Lower lobe of right lung (tissue), 2 donors: ENCODE results near the gene ALX3. TPM values are rescaled to one million over a fixed set of nuclear protein-coding genes. Genes with fewer than 3 reads are reported as not detected.

ENCODE experiments used
- ATAC-seq, 2 donors: fragments of 200-7000 bp; cut with Tn5 transposase; one replicate each; pipeline ENCODE4 v1.9.1; 2020 to 2022; ENCODE audit warnings: mild to moderate bottlenecking in 2 of 2, moderate library complexity in 2 of 2
- DNase-seq: peaks from one replicate; pipeline ENCODE4 v3.0.0-alpha.2; 2020
- H3K27ac ChIP-seq: fragments of 200-600 bp; one replicate; pipeline ENCODE4 v1.8.0; 2022
- H3K27me3 ChIP-seq: fragments of 200-600 bp; one replicate; pipeline ENCODE4 v1.8.0; 2022; ENCODE audit warnings: low read depth
- H3K36me3 ChIP-seq: fragments of 200-600 bp; one replicate; pipeline ENCODE4 v1.8.0; 2022; ENCODE audit warnings: mild to moderate bottlenecking
- H3K4me1 ChIP-seq: fragments of 200-600 bp; one replicate; pipeline ENCODE4 v1.8.0; 2022
- H3K4me3 ChIP-seq: fragments of 200-600 bp; one replicate; pipeline ENCODE4 v1.8.0; 2022; ENCODE audit warnings: mild to moderate bottlenecking
- H3K9me3 ChIP-seq: fragments of 200-600 bp; one replicate; pipeline ENCODE4 v1.8.0; 2022
- CTCF ChIP-seq: fragments of 200-600 bp; IDR thresholded peaks from one replicate; pipeline ENCODE4 v1.8.0; 2022; ENCODE audit warnings: antibody characterized with exemption, mild to moderate bottlenecking
- intact Hi-C: fragments of 100-400 bp; cut with DNase I; formaldehyde crosslinking; loops from one replicate; pipeline ENCODE4 v1.11.0; 2022
- total RNA-seq: library from RNA; stranded (reverse); fragmentation: NEBNext Ultra II Directional; extraction: Animal tissue kit (Norgen Biotek cat#: 25700); gene quantifications from one replicate; pipeline ENCODE4 v1.2.1, GENCODE V29; 2021
- donor health status: DM: no; HTN: yes; CAD: no; lungs with severe emphysema.

Gene ALX3
- total RNA-seq, 1 donor from 2014 or later: not detected

- H3K27ac ChIP-seq: no peak overlapping the region
- no peak for ATAC-seq
- intact Hi-C loops: no loop called here
Measured at GRCh38 chr1:110012100-110012780, 58.2 kb downstream of the ALX3 start.

DNA sequence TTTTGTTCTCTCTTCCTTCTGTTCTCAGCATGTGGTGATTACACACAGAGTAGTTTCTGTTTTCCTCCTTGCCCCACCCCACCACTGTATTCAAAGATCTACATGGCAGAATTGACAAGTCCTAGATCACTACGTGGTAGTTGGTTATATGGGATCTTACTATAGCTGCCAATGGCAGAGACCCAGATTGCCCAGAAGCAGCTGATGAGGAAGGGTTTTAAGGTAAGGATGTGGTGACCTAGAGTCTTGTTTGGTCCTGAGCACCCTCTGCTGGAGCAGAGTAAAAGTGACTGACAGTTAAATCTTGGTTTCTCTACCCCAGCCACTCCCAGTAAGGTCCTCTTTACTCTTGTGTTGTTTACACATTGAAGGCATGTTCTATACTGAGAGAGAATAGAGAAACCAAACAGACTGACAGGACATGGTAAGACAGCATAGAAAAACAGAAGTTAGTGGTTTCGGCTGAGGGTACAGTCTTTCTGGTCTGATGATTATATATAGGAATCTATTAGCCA is 58.9 kb downstream of the ALX3 start:
- Histone ChIP-seq H3K4me3 (no peak overlapping the region), H3K36me3 (peaks cover 78% of the 10 kb centered on the region), H3K27me3 (no peaks in the 10 kb centered on the region), H3K27ac (no peak overlapping the region), H3K9me3 (no peaks in the 10 kb centered on the region), H3K4me1 (peaks cover 9% of the 10 kb centered on the region)
- peak; percentile 46 for TF ChIP-seq CTCF
- DNase-seq (no peak), ATAC-seq (peak; percentile 90 to 92)
- intact Hi-C loops: no loop called here

More at GRCh38 chr1:110012100-110012780, 58.2 kb downstream of the ALX3 start:
- H3K36me3 ChIP-seq: peaks cover 85% of the 10 kb centered on the region
- no peak overlapping the region for H3K4me3 ChIP-seq
- no peak for TF ChIP-seq CTCF
- H3K27me3 ChIP-seq: no peaks in the 10 kb centered on the region
- DNase-seq: no peak
- H3K9me3 ChIP-seq: no peaks in the 10 kb centered on the region
- H3K4me1 ChIP-seq: peaks cover 3% of the 10 kb centered on the region

Other genes starting within 250 kb of the ALX3 start
- 64.3 TPM for gene CSF1, start 159.8 kb downstream of the ALX3 start, total RNA-seq
- 83.9 TPM for gene AHCYL1, start 85.9 kb downstream of the ALX3 start, total RNA-seq
- gene STRIP1, start 36.0 kb downstream of the ALX3 start, total RNA-seq: 36.5 TPM
- gene UBL4B, start 41.8 kb upstream of the ALX3 start, total RNA-seq: not detected
- gene SLC6A17, start 79.8 kb upstream of the ALX3 start, total RNA-seq: not detected
- gene KCNC4, start 139.6 kb upstream of the ALX3 start, total RNA-seq: 10.0 TPM